SKM-1 (cell line): ENCODE results near the gene ADGRD1.

ENCODE experiments used
- DNase-seq: peaks from one replicate; lab custom pipeline; 2025; ENCODE audit not compliant: unreplicated experiment; lab: John Stamatoyannopoulos, UW

ADGRD1 gene

GRCh38 chr12:131085816-131086591 lies 132.3 kb downstream of the ADGRD1 start:
- DNase-seq, result no peak

GRCh38 chr12:131087302-131087818 lies 133.7 kb downstream of the ADGRD1 start:
- DNase-seq, result no peak

DNA sequence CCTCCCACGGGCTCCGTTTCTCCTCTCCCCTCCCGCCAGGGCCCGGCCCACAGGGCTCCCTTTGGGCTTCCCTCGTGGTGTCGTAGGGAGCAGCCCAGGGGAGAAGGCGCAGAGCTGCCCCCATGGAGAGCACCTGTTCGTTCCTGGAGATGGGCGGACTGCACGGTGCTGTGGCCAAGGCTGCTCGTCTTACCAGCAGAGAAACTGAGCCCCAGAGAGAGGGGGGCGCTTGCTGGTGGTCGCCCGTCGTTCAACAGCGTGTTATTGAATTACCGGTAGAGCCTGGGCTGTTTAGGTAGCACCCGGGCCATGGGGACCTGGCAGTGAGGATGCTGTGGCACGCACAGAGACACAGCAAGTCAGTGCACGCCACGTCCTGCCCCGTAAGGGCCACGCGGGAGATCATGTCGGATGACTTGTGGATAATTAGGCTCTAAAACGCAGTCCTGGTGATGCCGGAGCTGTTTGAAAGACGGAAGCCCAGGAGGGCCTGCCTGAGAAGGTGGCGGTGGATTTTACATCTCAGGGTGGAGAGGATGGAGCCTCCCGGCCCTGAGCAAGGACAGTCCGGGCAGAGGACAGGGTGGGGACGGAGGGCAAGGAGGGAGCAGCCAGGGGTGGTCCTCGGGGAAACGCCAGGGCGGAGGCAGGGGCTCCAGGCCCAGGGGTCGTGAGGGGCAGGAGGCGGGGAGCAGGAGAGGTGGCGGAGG lies 134.4 kb downstream of the ADGRD1 start:
- DNase-seq, result no peak

DNA sequence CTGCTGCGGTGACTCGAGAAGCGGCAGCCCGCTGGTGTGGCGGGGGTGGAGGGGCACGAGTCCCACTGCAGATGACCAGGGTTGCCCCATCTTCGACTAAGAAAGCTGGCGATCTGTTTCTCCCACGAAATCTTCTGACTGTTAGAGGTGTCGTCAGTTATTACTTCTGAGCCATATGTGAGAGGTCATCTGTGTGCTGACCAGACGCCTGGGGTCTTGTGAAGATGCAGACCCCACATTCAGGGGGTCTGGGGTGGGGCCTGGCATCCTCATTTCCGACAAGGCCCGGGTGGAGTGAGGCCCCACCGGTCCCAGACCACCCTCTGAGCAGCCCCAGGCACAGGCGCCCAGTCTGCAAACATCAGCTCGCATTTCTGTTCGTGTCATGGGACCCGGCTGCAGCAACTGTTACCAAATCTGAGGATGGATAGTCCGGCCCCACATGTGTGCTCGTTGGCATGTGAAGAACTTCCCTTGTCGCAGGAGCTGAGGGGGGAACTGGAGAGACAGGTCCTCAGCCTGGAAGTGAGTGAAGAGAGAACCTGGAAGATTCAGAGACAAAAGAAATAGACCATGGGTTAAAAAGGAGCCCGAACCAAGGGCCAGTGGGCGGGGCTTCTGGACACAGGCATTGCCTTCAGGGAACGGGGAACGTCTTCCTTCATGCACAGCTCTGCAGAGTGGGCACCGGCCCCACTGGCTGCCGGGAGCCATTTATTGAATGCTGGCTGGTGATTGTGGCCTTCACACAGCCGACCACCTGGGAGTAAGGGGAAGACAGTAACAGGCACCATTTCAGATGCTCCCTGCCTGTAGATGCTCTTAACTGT lies 135.2 kb downstream of the ADGRD1 start:
- no peak for DNase-seq

GRCh38 chr12:131089531-131090273 lies 136.0 kb downstream of the ADGRD1 start:
- no peak for DNase-seq

- DNase-seq, result no peak
Observed at GRCh38 chr12:131090274-131091210, 136.8 kb downstream of the ADGRD1 start.

DNA sequence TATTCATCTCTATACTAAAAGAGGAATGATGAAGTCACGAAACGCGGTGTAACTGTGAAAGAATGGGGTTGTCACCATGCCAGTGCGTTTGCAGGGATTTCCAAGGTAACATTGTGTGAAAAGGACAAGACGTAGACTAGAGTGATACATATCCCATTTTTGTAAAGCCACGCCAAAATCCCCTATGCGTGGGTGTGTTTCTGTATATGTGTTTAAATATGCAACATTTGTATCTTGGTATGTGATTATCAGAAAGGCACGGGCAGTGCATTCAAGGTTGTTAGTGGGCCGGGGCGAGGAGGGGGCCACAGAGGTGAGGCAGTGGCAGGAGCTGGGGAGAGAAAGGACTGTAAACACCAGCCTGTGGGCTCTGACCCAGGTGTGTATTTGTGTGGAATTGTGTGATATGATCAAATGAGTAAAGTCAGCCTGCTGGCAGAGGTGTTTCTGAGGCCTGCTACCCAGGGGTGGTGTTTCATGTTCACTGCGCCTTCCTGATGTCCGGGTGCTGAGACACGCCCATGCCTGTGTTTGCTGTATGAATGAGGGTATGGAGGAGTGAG lies 137.8 kb downstream of the ADGRD1 start:
- no peak for DNase-seq

DNA sequence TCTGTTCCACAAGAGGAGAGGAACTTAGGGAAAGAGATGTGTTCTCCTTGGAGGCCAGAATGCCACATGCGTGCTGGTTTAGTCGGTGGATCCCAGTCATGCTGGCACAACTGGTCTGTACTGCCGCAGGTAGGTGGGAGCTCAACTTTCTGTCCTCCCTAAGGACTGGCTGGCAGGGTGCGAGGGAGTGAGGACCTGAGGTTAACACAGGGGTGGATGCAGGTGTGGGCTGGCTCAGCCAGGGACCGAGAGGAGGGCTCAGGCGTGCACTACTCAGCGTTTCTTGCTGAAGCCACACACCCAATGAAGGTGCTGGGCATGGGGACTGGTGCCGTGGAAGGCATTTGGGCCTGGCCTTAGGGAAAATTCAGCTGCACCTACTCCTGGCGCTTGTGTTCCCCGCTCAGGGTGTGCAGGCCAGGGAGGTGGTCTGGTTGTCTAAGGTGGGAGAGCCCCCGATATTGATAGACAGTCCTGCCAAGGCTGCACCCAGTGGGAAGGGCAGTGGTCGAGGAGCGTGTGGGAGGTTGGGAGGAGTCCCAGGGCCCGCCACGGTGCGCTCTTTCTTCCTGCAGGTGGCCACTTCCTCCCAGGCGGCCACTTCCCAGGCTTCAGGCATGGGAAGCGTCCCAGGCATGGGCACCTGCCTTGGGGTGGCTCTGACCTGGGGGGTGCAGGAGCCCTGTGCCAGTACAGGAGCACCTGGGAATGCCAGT lies 138.4 kb downstream of the ADGRD1 start:
- DNase-seq, result no peak

DNA sequence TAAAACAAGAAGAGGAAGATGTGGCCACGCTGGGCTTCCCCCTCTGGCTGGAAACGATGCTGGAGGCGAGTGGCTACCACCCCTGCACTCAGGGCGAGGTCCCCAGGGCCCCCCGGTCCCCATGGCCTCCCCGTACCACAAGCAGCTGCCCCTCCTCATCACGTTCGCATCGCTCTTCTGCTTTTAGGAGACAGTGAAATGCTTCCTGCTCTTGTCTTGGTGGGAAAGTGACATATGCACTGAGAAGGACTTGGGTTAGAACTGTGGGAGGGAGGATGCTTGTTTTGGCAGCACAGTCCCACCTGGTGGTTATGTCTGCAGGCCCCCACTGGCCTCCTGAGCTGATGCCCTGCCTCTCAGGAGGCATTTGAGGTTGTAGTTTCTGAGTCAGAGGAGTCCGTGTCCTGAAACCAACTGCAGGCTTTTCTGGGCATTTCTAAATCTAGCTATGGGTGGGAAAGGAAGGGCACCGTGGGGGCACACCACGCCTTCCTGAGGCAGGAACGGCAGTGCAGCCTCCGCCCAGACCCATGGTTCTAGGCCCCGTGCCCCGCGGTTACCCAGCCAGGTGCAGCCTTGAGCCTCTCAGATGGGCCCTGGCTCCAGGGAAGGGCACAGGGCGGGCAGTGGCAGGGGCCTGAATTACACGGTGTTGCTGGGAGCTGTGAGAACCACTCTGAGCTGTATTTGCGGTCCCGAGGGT lies 139.3 kb downstream of the ADGRD1 start:
- peak; percentile 14 for DNase-seq

- no peak for DNase-seq
Observed at GRCh38 chr12:131093604-131093955, 139.9 kb downstream of the ADGRD1 start.

GRCh38 chr12:131093971-131094830 lies 140.5 kb downstream of the ADGRD1 start:
- no peak for DNase-seq

- no peak for DNase-seq
Observed at GRCh38 chr12:131094831-131095805, 141.4 kb downstream of the ADGRD1 start.

- no peak for DNase-seq
Observed at GRCh38 chr12:131095826-131096680, 142.3 kb downstream of the ADGRD1 start.

DNA sequence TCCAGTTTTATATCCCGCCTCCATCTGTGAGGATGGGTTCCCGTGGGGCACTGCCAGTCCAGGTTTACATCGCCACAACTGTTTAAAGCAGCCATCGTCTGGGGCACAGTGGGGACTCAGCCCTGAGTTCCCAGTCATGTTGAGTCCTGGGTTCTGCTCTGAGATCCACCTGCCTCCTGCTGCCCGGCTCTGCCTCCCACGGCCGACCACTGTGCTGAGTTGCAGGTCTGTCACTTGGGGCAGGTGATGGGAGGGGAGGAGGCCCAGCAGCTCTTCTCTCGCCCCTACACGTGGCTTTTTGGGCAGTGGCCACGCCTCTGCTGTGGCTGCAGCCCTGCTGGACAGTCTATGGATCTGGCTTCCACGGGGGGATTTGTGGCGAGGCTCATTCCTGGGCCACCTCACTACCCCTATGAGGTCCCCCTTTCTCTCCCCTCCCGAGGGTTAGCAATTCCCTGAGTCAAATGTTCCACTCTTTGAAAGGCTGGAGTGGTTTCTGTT lies 143.0 kb downstream of the ADGRD1 start:
- DNase-seq, result no peak
